Suprapubic skin (tissue), 4 donors: ENCODE results near the gene ADGRA1. TPM values are rescaled to one million over a fixed set of nuclear protein-coding genes. Genes with fewer than 3 reads are reported as not detected.
A peak's percentile ranks its signal among the peaks of the same experiment; 100 is the strongest.

Experiments used
- DNase-seq, 2 donors: peaks; one replicate each; pipeline ENCODE4 v3.0.0-alpha.2; 2019; ENCODE audit warnings: low spot score in 2 of 2
- H3K27ac ChIP-seq: fragments of 200-600 bp; sonication (generic); one replicate; pipeline ENCODE4 v1.5.1; 2019
- H3K27me3 ChIP-seq: fragments of 200-600 bp; sonication (generic); one replicate; pipeline ENCODE4 v1.5.1; 2019
- H3K36me3 ChIP-seq: fragments of 200-600 bp; sonication (generic); one replicate; pipeline ENCODE4 v1.5.1; 2019
- H3K4me1 ChIP-seq: fragments of 200-600 bp; sonication (generic); one replicate; pipeline ENCODE4 v1.5.1; 2019
- H3K4me3 ChIP-seq: fragments of 200-600 bp; sonication (generic); one replicate; pipeline ENCODE4 v1.5.1; 2019; ENCODE audit warnings: mild to moderate bottlenecking
- H3K9me3 ChIP-seq: fragments of 200-600 bp; sonication (generic); one replicate; pipeline ENCODE4 v1.5.1; 2019
- EP300 ChIP-seq: sonication (generic); formaldehyde crosslinking; IDR thresholded peaks from one replicate; pipeline ENCODE4 v1.6.1; 2017; ENCODE audit warnings: antibody characterized with exemption
- POLR2A ChIP-seq, 2 donors: fragments of 450-650 bp; IDR thresholded peaks; one replicate each; pipeline ENCODE4 v1.6.1; 2017; ENCODE audit warnings: antibody characterized with exemption in 2 of 2, mild to moderate bottlenecking in 2 of 2, moderate library complexity in 2 of 2
- POLR2AphosphoS5 ChIP-seq, 3 donors: sonication (generic); formaldehyde crosslinking; IDR thresholded peaks; one replicate each; pipeline ENCODE4 v1.6.1; 2017; ENCODE audit warnings: antibody characterized with exemption in 3 of 3
- WGBS: methylation state at CpG from one replicate; pipeline ENCODE4 v1.1.5; 2018; 5-methylcytosine and 5-hydroxymethylcytosine counted together
- total RNA-seq, 4 donors: library from RNA; depleted of rRNA; stranded (reverse); fragments of >200 nt; gene quantifications; one replicate each; pipeline ENCODE4 v1.1.0, GENCODE V29; 2016
- TF ChIP-seq, protein P1 (sequence below), 2 donors: fragments of 200-600 bp in 1 of 2; fragments of 450-650 bp in 1 of 2; sonication (generic) in 1 of 2; IDR thresholded peaks; one replicate each; pipeline ENCODE4 v1.5.1; 2016 to 2019; ENCODE audit warnings: antibody characterized with exemption in 2 of 2, mild to moderate bottlenecking in 1 of 2, moderate library complexity in 1 of 2

Gene ADGRA1
- total RNA-seq, 4 donors from 2014 or later = not detected

DNA sequence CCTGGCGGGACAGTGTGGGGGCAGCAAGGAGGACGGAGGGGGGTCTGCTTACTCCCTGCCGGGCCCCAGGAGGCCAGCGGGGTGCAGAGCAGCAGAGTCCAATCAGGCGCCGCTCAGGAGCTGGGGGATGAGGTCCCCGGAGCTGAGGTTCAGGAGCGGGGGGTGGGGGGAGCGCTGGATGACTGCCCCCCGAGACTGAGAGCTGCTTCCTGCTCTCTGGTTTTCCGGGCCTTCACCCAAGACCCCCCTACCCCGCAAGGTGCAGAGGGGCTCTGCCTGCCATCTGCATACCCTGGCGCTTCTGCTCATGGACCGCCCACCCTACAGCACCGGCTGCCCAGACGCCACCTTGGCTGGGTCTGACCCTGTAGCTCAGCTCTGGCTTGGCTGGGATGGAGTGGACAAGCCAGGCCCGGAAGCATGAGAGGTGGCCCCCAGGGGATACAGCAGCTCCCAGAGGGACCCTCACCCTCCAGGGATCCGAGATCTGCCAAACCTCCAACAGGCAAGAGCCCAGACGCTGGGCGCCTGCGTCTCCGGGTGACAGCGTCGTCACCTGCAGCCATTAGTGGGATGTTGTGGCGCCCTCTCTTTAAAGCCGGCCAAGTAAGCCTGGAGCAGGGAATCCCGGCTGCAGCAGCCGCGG is 73.2 kb downstream of the ADGRA1 start:
- peaks cover 77% of the 10 kb centered on the region for H3K27me3 ChIP-seq
- H3K9me3 ChIP-seq = no peaks in the 10 kb centered on the region
- WGBS = no CpG with 5 or more reads among the region's 29 CpGs
- DNase-seq = peak; percentile 51 to 59
- TF ChIP-seq, protein P1, sequence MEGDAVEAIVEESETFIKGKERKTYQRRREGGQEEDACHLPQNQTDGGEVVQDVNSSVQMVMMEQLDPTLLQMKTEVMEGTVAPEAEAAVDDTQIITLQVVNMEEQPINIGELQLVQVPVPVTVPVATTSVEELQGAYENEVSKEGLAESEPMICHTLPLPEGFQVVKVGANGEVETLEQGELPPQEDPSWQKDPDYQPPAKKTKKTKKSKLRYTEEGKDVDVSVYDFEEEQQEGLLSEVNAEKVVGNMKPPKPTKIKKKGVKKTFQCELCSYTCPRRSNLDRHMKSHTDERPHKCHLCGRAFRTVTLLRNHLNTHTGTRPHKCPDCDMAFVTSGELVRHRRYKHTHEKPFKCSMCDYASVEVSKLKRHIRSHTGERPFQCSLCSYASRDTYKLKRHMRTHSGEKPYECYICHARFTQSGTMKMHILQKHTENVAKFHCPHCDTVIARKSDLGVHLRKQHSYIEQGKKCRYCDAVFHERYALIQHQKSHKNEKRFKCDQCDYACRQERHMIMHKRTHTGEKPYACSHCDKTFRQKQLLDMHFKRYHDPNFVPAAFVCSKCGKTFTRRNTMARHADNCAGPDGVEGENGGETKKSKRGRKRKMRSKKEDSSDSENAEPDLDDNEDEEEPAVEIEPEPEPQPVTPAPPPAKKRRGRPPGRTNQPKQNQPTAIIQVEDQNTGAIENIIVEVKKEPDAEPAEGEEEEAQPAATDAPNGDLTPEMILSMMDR (IDR thresholded peaks at IDR 0.05) = no peak
- TF ChIP-seq POLR2AphosphoS5 (IDR thresholded peaks at IDR 0.05) (no peak), POLR2A (IDR thresholded peaks at IDR 0.05) (no peak), EP300 (no peak)
- H3K4me3 ChIP-seq = peak overlapping the region; percentile 58
- peaks cover 20% of the 10 kb centered on the region for H3K4me1 ChIP-seq
- no peaks in the 10 kb centered on the region for H3K36me3 ChIP-seq
- no peak overlapping the region for H3K27ac ChIP-seq

DNA sequence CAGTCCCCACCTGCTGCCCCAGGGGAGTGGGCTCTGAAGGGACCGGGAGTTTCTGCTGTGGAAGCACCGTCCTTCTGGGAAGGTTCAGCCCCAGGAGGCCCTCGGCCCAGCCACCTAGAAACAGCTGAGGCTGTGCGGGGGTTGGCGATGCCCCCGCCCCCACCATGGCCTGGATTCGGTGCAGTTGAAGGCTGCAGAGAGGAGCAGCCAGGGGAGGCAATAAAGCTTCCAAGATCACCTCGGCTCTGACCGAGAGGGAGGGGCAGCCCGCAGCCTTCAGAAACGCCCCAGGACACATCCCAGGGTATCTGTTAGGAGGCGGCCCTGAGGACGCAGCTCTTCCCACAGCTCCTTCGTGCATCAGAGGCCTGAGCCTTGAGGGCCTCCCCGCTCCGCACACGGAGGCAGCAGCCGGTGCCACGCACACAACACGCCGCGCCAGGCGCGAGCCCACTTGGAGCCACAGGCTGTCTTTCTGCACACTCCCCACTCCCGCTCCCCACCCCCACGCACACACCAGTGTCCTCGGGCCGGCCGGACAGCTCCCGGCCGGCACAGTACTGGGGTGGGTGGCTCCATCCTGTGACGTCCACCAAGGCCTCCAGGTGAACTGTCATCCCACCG is 73.9 kb downstream of the ADGRA1 start:
- TF ChIP-seq POLR2AphosphoS5 (IDR thresholded peaks at IDR 0.05) = no peak
- no peak for TF ChIP-seq POLR2A (IDR thresholded peaks at IDR 0.05)
- no peak for TF ChIP-seq EP300
- TF ChIP-seq, protein P1 (IDR thresholded peaks at IDR 0.05) = no peak
- Histone ChIP-seq H3K4me1 (peaks cover 20% of the 10 kb centered on the region), H3K27ac (no peak overlapping the region), H3K4me3 (no peak overlapping the region), H3K27me3 (peaks cover 77% of the 10 kb centered on the region), H3K36me3 (no peaks in the 10 kb centered on the region), H3K9me3 (no peaks in the 10 kb centered on the region)
- 55% methylated on average over 28 of the region's 33 CpGs for WGBS
- peak in 1 of 2 donors; percentile 69 for DNase-seq

DNA sequence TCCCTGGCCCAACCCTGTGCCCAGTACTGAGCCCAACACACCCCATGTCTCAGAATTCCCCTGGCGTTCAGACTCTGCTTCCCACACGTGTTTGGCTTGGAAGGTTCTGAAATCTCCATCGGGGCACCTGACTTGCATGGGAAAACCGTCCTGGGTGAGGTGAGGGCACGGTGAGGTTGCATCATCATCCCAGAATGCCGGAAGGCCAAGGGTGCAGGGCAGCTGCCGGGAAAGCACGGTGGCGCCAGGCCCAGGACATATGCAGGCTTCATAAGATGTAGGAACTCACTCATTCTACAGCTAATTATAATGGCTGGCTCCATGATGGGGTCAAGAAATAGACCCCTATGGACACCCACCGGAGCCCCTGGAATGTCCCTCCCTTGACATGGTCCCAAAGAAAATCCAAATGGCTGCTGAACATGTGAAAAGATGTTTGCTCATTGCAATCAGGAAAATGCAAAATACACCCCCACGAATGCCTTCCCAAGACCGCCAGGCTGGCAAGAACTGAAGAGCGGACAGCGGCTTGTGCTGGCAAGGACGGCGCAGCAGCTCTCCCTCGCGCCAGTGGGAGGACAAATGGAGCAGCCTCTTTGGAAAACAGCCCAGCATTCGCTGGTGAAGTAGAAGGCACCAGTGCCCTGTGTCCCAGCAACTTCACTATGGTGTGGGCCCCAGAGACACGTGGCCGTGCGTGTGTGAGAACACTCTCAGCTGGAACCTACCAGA is 74.6 kb downstream of the ADGRA1 start:
- no peaks in the 10 kb centered on the region for H3K9me3 ChIP-seq
- TF ChIP-seq POLR2A (IDR thresholded peaks at IDR 0.05) (no peak), POLR2AphosphoS5 (IDR thresholded peaks at IDR 0.05) (no peak), EP300 (no peak)
- TF ChIP-seq, protein P1 (IDR thresholded peaks at IDR 0.05) = no peak
- peaks cover 77% of the 10 kb centered on the region for H3K27me3 ChIP-seq
- no peak overlapping the region for H3K27ac ChIP-seq
- DNase-seq = no peak
- 82% methylated on average over 10 of the region's 22 CpGs for WGBS
- H3K4me3 ChIP-seq = no peak overlapping the region
- peaks cover 20% of the 10 kb centered on the region for H3K4me1 ChIP-seq
- H3K36me3 ChIP-seq = no peaks in the 10 kb centered on the region

DNA sequence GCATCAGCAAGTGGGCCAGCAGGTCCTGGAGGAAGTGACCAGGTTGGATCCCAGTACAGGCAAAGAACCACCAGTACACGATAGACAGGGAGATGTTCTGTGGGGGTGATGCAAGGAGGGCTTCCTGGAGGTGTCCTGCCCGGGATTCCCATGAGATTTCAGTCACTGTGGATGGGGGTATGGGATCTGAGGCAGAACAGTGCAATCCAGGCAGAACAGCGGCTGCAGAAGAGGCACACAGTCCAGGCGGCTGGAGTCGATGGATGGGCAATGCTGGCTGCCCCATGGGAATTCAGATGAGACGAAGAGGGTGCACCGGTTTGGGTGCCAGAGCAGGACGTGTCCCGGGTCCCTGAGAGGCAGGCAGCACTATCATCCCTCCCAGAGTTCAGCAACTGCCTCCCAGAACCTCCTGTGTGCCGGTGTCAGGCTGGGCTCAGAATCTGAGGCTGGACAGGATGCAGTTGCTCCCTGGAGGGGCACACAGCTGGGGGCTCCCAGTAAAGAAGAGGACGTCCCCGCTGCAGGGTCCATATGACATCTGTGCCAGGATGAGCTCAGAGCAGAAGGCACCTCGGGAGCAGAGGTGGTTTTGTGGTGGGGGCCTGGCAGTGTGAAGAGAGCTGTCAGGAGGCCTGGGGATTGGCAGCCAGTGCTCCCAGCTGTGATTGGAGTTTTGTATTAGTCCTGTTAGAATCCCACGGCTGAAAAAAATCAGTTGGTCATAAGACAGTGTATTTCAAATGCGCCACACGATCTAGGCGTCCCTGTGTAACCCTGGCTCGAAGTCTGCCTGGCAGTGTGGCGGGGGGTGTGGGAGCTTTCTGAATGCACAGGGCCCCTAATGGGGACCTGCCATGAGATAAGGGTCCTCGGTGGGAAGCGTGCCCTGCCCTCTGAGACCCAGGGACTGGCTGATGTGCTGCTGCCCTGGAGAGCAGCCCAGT is 75.5 kb downstream of the ADGRA1 start:
- peak in 1 of 2 donors; percentile 70 for DNase-seq
- no peak overlapping the region for H3K4me3 ChIP-seq
- no peak for TF ChIP-seq POLR2AphosphoS5 (IDR thresholded peaks at IDR 0.05)
- TF ChIP-seq, protein P1 (IDR thresholded peaks at IDR 0.05) = no peak
- TF ChIP-seq POLR2A (IDR thresholded peaks at IDR 0.05) = no peak
- no peak for TF ChIP-seq EP300
- no peaks in the 10 kb centered on the region for H3K36me3 ChIP-seq
- H3K4me1 ChIP-seq = peaks cover 20% of the 10 kb centered on the region
- no peak overlapping the region for H3K27ac ChIP-seq
- WGBS = 68% methylated on average over 18 of the region's 21 CpGs
- no peaks in the 10 kb centered on the region for H3K9me3 ChIP-seq
- H3K27me3 ChIP-seq = peaks cover 72% of the 10 kb centered on the region
